H9 (cell line): ENCODE data around the gene ROR1. TPM values are rescaled to one million over a fixed set of nuclear protein-coding genes. Genes with fewer than 3 reads are reported as not detected.

Source experiments
- DNase-seq: peaks from one replicate; pipeline ENCODE4 v3.0.0-alpha.2; 2017
- H2AFZ ChIP-seq: one replicate; pipeline ENCODE4 v1.6.1; 2013; ENCODE audit warnings: mild to moderate bottlenecking, low read length, control low read depth, moderate library complexity
- H2AK5ac ChIP-seq: 2 replicates; pipeline ENCODE4 v1.6.1; 2013; ENCODE audit warnings: low read length, control low read depth, mixed read lengths; ENCODE audit not compliant: insufficient read length
- H2BK120ac ChIP-seq: one replicate; pipeline ENCODE4 v1.6.1; 2013; ENCODE audit warnings: low read depth, mild to moderate bottlenecking, low read length, control low read depth, inconsistent platforms; ENCODE audit not compliant: poor library complexity, severe bottlenecking
- H2BK12ac ChIP-seq: 2 replicates; pipeline ENCODE4 v1.6.1; 2013; ENCODE audit warnings: low read length, control low read depth, mixed read lengths, low read depth; ENCODE audit not compliant: insufficient read length
- H2BK15ac ChIP-seq: 2 replicates; pipeline ENCODE4 v1.6.1; 2013; ENCODE audit warnings: low read depth, low read length, control low read depth
- H2BK20ac ChIP-seq: one replicate; pipeline ENCODE4 v1.6.1; 2013; ENCODE audit warnings: low read depth, mild to moderate bottlenecking, low read length, control low read depth, inconsistent platforms; ENCODE audit not compliant: poor library complexity, severe bottlenecking
- H2BK5ac ChIP-seq: 2 replicates; pipeline ENCODE4 v1.6.1; 2013; ENCODE audit warnings: low read length, control low read depth, mixed read lengths; ENCODE audit not compliant: insufficient read length
- H3K14ac ChIP-seq: 2 replicates; pipeline ENCODE4 v1.6.1; 2013; ENCODE audit warnings: low read length, control low read depth; ENCODE audit not compliant: insufficient read depth
- H3K18ac ChIP-seq: 2 replicates; pipeline ENCODE4 v1.6.1; 2013; ENCODE audit warnings: low read depth, mild to moderate bottlenecking, mixed read lengths, low read length, control low read depth; ENCODE audit not compliant: insufficient read length
- H3K23ac ChIP-seq: 2 replicates; pipeline ENCODE4 v1.6.1; 2013; ENCODE audit warnings: low read length, control low read depth, mixed read lengths, low read depth; ENCODE audit not compliant: insufficient read length
- H3K23me2 ChIP-seq: 2 replicates; pipeline ENCODE4 v1.6.1; 2013; ENCODE audit warnings: low read depth, mild to moderate bottlenecking, mixed read lengths, low read length, control low read depth; ENCODE audit not compliant: insufficient read length, poor library complexity, severe bottlenecking
- H3K27ac ChIP-seq: 2 replicates; pipeline ENCODE4 v1.5.1; 2013; ENCODE audit warnings: low read length, control low read depth, mixed read lengths, low read depth; ENCODE audit not compliant: insufficient read length
- H3K27me3 ChIP-seq: 2 replicates; pipeline ENCODE4 v1.6.1; 2013; ENCODE audit warnings: low read length, control low read depth, inconsistent platforms; ENCODE audit not compliant: insufficient read depth
- H3K4ac ChIP-seq: 2 replicates; pipeline ENCODE4 v1.6.1; 2013; ENCODE audit warnings: low read depth, mild to moderate bottlenecking, control low read depth, inconsistent platforms, low read length, moderate library complexity
- H3K4me1 ChIP-seq: 2 replicates; pipeline ENCODE4 v1.6.1; 2013; ENCODE audit warnings: low read length, control low read depth, inconsistent platforms; ENCODE audit not compliant: insufficient read depth
- H3K4me2 ChIP-seq: 2 replicates; pipeline ENCODE4 v1.6.1; 2013; ENCODE audit warnings: low read length, control low read depth, mixed read lengths; ENCODE audit not compliant: insufficient read length, insufficient read depth
- H3K56ac ChIP-seq: 2 replicates; pipeline ENCODE4 v1.6.1; 2013; ENCODE audit warnings: low read depth, mild to moderate bottlenecking, mixed read lengths, low read length, control low read depth; ENCODE audit not compliant: insufficient read length
- H3K79me1 ChIP-seq: 2 replicates; pipeline ENCODE4 v1.6.1; 2013; ENCODE audit warnings: low read depth, mild to moderate bottlenecking, moderate library complexity, low read length, control low read depth, inconsistent platforms; ENCODE audit not compliant: insufficient read depth, poor library complexity, severe bottlenecking
- H3K79me2 ChIP-seq: 2 replicates; pipeline ENCODE4 v1.6.1; 2013; ENCODE audit warnings: low read length, control low read depth, inconsistent platforms; ENCODE audit not compliant: insufficient read depth
- H3K9ac ChIP-seq: 2 replicates; pipeline ENCODE4 v1.6.1; 2013; ENCODE audit warnings: low read length, control low read depth, mixed read lengths; ENCODE audit not compliant: insufficient read length; ENCODE audit errors: extremely low read depth
- H3K9me3 ChIP-seq: one replicate; pipeline ENCODE4 v1.6.1; 2013; ENCODE audit warnings: low read depth, low read length, inconsistent platforms; ENCODE audit not compliant: control insufficient read depth
- H3T11ph ChIP-seq: one replicate; pipeline ENCODE4 v1.6.1; 2013; ENCODE audit warnings: mild to moderate bottlenecking, low read length, control low read depth, inconsistent platforms
- H4K20me1 ChIP-seq: one replicate; pipeline ENCODE4 v1.6.1; 2013; ENCODE audit not compliant: control insufficient read depth, insufficient read length, insufficient read depth
- H4K5ac ChIP-seq: 2 replicates; pipeline ENCODE4 v1.6.1; 2013; ENCODE audit warnings: low read depth, mild to moderate bottlenecking, mixed read lengths, low read length, control low read depth; ENCODE audit not compliant: insufficient read length
- H4K8ac ChIP-seq: replicated peaks from 2 replicates; pipeline ENCODE4 v1.6.1; 2013; ENCODE audit warnings: low read length, control low read depth, mixed read lengths, low read depth; ENCODE audit not compliant: insufficient read length
- H4K91ac ChIP-seq: 2 replicates; pipeline ENCODE4 v1.6.1; 2013; ENCODE audit warnings: low read depth, mild to moderate bottlenecking, moderate library complexity, mixed read lengths, low read length, control low read depth; ENCODE audit not compliant: insufficient read length
- H3K27ac Mint-ChIP-seq, 3 experiments: 2 replicates in 2 of 3; 3 replicates in 1 of 3; pipeline ENCODE4 v1.8.0; 2020 to 2021; ENCODE audit warnings: mixed read lengths in 3 of 3, mild to moderate bottlenecking in 1 of 3, moderate library complexity in 1 of 3
- H3K27me3 Mint-ChIP-seq: 2 replicates; pipeline ENCODE4 v1.8.0; 2021; ENCODE audit warnings: low read depth, mild to moderate bottlenecking, moderate library complexity, mixed read lengths
- H3K36me3 Mint-ChIP-seq, 3 experiments: 2 replicates in 2 of 3; 3 replicates in 1 of 3; pipeline ENCODE4 v1.8.0; 2020 to 2021; ENCODE audit warnings: low read depth in 3 of 3, mixed read lengths in 3 of 3; ENCODE audit not compliant: insufficient read depth in 1 of 3
- H3K4me1 Mint-ChIP-seq, 2 experiments: 2 replicates each; pipeline ENCODE4 v1.8.0; 2020; ENCODE audit warnings: mixed read lengths in 2 of 2
- H3K4me3 Mint-ChIP-seq, 2 experiments: 2 replicates in 1 of 2; 3 replicates in 1 of 2; pipeline ENCODE4 v1.8.0; 2020 to 2021; ENCODE audit warnings: mild to moderate bottlenecking in 2 of 2, mixed read lengths in 2 of 2, moderate library complexity in 1 of 2
- H3K9me3 Mint-ChIP-seq, 2 experiments: 2 replicates in 1 of 2; 3 replicates in 1 of 2; pipeline ENCODE4 v1.8.0; 2020; ENCODE audit warnings: mild to moderate bottlenecking in 2 of 2, mixed read lengths in 2 of 2, moderate library complexity in 1 of 2
- CTCF ChIP-seq: fragments of 200-600 bp; sonication (generic); conservative IDR thresholded peaks from 3 replicates; pipeline ENCODE4 v1.8.0; 2021; ENCODE audit warnings: antibody characterized with exemption, mild to moderate bottlenecking
- WGBS: extraction: QIAGEN DNeasy Blood & Tissue Kit; methylation state at CpG from one replicate; pipeline ENCODE4 v1.1.7; 2013; ENCODE audit warnings: missing lambda C conversion rate, low lambda C conversion rate, mixed read lengths; ENCODE audit not compliant: insufficient read length; ENCODE audit errors: extremely low coverage; 5-methylcytosine and 5-hydroxymethylcytosine counted together
- total RNA-seq: library from RNA; stranded (reverse); gene quantifications from 2 replicates; pipeline ENCODE4 v1.2.1, GENCODE V29; 2021

Gene ROR1
- total RNA-seq, 1 experiment from 2014 or later = 75.9 TPM

- no peaks in the 10 kb centered on the region for H3K23me2 ChIP-seq
- H3K4me3 Mint-ChIP-seq = no peak overlapping the region
- H3K18ac ChIP-seq = no peak overlapping the region
- H3K9me3 ChIP-seq = no peaks in the 10 kb centered on the region
- H2AFZ ChIP-seq = no peak overlapping the region
- H3K79me1 ChIP-seq = no peaks in the 10 kb centered on the region
- no peak overlapping the region; a peak in 1 of 7 replicates for H3K27ac Mint-ChIP-seq
- peaks cover 55 to 74% of the 10 kb centered on the region in 2 experiments for H3K4me1 Mint-ChIP-seq
- no peak overlapping the region for H2BK15ac ChIP-seq
- no peak for TF ChIP-seq CTCF
- H3K79me2 ChIP-seq = peaks cover 3% of the 10 kb centered on the region; the same call in 1 of the 2 replicates
- H4K91ac ChIP-seq = no peak overlapping the region
- no peak overlapping the region for H3K23ac ChIP-seq
- H4K8ac ChIP-seq = no peak overlapping the region
- no peak overlapping the region for H3T11ph ChIP-seq
- DNase-seq = no peak
- H3K27ac ChIP-seq = no peak overlapping the region
- H3K4me1 ChIP-seq = peaks cover 20% of the 10 kb centered on the region
- H3K56ac ChIP-seq = no peak overlapping the region
- no CpG with 5 or more reads among the region's 10 CpGs for WGBS
- no peak overlapping the region for H2AK5ac ChIP-seq
- no peak overlapping the region for H3K4me2 ChIP-seq
- no peaks in the 10 kb centered on the region for H3K27me3 ChIP-seq
- no peaks in the 10 kb centered on the region for H3K9me3 Mint-ChIP-seq
- no peak overlapping the region for H2BK12ac ChIP-seq
- H4K20me1 ChIP-seq = no peaks in the 10 kb centered on the region
- H3K27me3 Mint-ChIP-seq = no peaks in the 10 kb centered on the region
- H2BK120ac ChIP-seq = no peak overlapping the region
- no peak overlapping the region for H3K9ac ChIP-seq
- H2BK20ac ChIP-seq = no peak overlapping the region
- no peak overlapping the region for H2BK5ac ChIP-seq
- no peak overlapping the region for H3K14ac ChIP-seq
- no peaks in the 10 kb centered on the region; a peak in 2 of 7 replicates for H3K36me3 Mint-ChIP-seq
- H3K4ac ChIP-seq = no peak overlapping the region
- H4K5ac ChIP-seq = no peak overlapping the region
Observed at GRCh38 chr1:64042331-64043100, 268.7 kb downstream of the ROR1 start.
